ENCODE measurements around the gene CD151.

GRCh38 chr11:846496-847098 is 13.8 kb downstream of the CD151 start:
- TF ChIP-seq CTCF (conservative IDR thresholded peaks at IDR 0.05) = no peak
- no peak for TF ChIP-seq ZFX (IDR thresholded peaks at IDR 0.05)
